Fibroblast of upper back skin (primary cell): ENCODE measurements around the gene AQR.
A peak's percentile ranks its signal among the peaks of the same experiment; 100 is the strongest.
"Not testable (repeated sequence)": the region's sequence is repeated elsewhere in the genome, so short reads cannot be mapped to it uniquely, and the experiment has no call there.

Experiments used
- DNase-seq: peaks from one replicate; pipeline ENCODE4 v3.0.0-alpha.2; 2013

Gene AQR

DNA sequence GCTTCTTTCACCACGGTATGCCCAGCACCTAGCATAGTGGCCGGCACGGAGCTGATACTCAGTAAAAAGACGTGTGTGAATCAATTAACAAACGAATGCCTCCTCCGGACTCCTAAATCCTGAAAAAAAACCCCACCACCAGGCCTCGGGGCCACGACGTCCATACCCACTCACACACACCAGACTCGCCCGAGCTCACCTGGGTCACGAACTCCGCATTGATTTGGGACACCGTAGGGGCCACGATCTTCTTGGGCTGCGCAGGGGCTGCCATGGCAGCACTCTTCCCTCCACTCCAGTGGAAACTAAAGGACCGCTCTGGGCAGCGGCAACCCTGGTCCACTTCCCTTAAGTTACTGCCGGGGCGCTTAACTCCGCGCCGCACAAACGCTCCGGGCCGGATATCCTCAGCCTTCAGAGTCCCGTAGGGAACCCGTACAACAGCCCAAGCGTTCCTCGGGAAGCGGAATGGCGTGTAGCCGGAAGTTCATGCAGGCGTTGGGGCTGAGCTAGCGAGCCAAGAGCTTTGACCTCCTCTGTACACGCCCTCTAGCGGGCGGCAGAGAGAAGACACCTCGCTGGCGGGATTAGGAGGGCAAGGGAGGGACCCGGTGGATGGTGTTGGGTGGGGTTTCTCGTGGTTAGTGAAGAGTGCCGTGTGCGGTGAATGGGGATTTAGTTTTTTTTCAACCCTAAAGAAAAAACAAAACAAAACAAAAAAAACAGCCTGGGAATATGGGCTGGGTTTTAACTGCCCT lies at the start of gene AQR:
Gene AQR (minus strand): TSS at position 403 of the 758 bp plus-strand sequence. CDS start 129 bp downstream, at position 274.
- peak; percentile 99 for DNase-seq

DNA sequence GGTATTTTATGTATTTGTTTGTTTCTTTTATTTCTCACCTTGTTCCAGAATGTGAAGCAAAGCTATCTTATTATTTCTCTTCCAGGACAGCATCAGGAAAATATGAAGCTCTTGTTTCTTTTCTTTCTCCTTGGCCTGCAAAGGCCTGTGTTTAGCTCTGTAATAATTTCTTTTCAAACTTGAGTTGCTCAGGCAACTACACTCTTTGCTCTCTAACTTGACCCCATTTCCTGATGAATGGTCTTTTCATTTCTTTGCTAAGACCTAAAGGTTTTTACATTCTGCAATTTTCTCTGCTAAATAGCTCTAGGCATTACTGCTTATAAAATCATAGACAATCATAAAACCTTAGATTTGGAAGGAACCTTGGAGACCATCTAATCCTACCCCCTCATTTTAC lies 44.7 kb upstream of the AQR start:
- DNase-seq: no peak

DNA sequence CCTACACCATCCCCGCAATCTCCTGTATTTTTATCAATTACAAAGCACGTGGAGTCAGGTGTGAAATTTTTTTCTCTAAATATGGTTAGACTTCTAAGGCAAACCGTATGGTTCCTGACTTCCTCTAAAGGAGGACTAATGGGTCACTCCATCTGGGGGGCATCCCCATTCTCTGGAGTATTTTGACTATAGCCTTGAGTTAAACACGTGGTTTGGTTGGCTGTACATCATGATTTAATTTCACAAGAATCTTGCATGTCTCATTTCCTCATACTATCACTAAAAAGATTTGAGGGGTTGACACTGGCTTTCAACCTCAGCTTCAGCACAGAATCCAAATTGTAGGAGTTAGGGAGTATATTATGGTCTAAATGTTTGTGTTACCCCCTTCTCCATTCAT lies 43.8 kb upstream of the AQR start:
- DNase-seq: peak; percentile 26

DNA sequence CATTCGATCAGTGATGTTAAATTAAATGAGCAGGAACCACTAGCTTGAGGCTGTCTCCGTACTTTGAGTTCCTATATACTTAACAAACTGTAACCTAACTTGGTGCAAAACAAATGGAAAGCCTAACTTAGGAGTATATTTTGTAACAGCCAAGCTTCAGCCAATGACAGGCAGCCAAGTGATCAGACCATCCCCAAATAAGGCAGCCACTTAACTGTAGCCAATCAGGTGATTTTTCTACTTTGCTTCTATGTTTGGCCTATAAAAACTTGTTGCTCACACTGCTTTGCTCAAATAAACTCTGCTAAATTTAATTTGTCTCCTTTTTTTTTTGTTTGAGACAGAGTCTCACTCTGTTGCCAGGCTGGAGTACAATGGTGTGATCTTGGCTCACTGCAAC lies 37.9 kb upstream of the AQR start:
- no peak for DNase-seq

DNA sequence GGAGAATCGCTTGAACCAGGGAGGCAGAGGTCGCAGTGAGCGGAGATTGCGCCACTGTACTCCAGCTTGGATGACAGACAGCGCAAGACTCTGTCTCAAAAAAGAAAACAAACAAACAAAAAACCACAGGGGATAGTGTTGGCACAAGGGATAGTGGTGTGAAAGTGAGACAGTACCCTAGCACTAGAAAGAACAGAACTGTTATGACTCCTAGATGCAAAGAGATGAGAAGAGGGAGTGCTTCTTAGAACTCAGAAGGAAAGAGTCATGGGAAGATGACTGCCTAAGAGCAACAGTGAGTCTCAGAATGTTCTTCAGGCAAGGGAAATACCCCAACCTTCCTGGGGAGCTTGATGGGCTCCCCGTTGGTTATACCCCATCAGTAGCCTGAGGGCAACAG lies 36.4 kb upstream of the AQR start:
- no peak for DNase-seq

DNA sequence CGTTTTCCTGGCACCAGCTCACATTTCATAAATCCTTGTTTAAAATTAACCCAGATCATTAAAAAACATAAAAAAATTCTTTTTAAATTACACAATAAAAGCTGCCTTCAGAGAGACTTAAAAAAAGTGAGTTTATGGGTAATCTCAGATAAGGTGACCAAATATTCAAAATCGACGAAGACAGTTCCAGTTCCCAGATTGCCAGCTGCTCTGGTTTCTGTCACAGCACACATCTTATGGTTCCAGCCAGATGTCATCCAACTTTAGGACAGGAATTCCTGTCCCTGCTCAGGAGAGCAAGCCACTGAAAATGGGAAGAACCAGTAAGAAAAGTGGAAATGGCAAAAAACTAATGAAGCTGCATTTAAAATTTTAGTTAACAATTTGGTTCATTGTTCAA lies 34.4 kb upstream of the AQR start:
- DNase-seq: no peak

DNA sequence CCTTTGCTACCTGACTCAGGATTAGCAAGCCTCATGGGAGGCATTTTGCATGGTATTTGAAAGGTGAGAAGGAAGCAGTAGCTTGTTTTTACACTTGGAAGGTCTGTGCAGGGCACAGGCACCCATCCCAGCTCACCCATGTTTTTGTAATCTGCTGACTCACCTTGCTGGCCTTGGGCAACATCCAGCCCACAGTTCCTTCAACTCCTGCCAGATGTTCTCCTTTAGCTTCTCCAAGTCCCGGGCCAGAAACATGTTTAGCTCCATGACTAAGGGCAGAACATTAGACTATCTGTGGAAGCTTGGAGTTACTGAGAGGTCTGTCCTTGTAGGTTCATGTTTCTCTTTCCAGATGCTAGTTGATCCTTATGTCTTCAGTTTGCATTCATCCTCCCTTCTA lies 31.0 kb upstream of the AQR start:
- DNase-seq: peak; percentile 73

DNA sequence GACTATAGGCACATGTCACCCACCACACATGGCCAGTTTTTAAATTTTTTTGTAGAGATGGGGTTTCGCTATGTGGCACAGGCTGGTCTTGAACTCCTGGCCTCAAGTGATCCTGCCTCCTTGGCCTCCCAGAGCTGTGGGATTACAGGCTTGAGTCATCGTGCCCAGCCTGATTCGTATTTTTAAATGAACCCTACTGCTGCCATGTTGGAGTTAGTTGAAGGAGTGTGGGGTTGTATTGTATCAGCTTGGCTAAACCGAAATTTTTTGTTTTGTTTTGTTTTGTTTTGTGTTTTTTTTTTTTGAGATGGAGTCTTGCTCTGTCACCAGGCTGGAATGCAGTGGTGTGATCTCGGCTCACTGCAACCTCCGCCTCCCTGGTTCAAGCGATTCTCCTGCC lies 30.4 kb upstream of the AQR start:
- no peak for DNase-seq

DNA sequence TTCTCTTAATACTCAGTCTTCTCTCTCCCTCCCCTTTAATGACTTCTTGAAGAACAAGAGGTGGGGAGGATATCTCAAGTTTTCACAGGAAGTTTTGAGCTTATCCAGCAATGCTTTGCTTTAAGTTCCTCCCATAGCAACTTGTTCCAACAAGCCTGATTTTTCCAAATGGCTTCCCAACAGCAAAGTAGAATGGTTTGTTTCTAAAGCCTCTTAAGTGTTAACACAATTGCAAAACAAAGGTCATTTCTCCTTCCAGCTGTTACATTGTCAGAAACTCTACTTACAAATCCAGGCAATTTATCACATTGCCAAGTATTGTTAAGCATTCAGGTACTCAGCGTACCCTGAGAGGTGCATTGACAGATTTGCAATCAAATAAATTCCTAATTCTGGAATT lies 25.4 kb upstream of the AQR start:
- no peak for DNase-seq

DNA sequence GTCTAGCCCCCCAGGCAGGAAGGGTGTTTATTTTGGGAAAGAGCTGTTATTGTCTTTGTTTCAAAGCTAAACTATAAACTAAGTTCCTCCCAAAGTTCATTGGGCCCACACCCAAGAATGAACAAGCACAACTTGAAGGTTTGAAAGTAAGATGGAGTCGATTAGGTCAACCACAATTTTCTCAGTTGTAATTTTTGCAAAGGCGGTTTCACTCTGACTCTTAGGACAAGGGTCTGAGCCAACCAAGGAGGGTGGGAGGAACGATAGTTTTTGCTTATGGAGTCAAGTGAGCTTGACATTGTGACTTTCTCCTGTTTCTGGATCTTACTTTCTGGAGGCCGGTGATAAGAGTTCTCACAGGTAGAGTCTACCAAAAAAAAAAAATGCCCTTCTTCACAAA lies 24.3 kb upstream of the AQR start:
- no peak for DNase-seq

DNA sequence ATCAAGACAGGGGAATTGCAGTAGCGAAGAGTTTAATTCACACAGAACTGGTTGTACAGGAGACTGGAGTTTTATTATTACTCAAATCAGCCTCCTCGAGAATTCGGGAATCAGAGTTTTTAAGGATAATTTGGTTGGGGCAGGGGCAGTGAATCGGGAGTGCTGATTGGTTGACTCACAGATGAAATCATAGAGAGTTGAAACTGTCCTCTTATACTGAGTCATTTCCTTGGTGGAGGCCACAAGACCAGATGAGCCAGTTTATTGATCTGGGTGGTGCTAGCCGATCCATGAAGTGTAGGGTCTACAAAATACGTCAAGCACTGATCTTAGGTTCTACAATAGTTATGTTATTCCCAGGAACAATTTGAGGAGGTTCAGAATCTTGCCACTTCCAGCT lies 23.9 kb upstream of the AQR start:
- no peak for DNase-seq

DNA sequence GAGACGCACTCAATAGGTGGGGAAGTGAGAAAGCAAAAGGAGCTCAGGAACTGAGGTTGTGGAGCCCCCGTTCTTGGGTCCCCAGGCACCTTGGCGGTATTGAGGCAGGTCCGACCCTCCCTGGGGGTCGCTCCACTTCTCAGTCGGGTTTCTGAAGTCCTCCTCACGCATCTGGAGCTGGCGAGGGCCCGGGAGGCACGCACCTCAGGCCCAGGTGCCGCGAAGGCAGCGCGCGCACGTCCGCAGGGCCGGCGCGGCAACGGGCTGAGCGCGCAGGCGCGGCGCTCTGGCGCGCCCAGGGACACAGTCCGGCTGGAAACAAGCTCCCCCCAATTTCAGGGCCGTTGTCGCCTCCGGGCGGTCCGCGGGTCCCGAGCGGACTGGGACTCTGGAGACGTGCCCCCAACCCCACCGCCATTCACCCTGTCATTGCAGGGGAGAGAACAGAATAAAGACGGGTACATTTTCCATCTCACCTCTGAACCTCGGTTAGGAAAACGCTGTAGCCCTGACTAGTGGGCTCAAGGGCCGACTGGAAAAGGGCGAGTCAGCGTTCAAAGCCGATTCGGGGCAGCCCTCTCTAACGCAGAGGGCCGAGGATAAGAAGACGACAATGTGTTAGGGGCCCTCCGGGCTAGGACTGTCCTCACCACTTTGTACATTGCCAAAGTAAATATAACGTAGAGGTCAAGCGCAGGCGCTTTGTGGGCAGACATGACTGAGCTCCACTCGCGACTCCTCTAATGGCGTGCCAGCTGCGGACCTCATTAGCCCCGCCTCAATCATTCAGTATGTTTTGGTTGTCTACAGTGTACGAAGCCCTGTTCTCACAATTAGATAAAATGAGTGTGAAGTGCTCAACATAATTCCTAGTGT lies 18.7 kb upstream of the AQR start, which contains the start of gene ZNF770:
Gene ZNF770 (minus strand): TSS at position 261 of the 876 bp plus-strand sequence. CDS start 4,853 bp downstream, outside the sequence.
- DNase-seq: peak; percentile 64

DNA sequence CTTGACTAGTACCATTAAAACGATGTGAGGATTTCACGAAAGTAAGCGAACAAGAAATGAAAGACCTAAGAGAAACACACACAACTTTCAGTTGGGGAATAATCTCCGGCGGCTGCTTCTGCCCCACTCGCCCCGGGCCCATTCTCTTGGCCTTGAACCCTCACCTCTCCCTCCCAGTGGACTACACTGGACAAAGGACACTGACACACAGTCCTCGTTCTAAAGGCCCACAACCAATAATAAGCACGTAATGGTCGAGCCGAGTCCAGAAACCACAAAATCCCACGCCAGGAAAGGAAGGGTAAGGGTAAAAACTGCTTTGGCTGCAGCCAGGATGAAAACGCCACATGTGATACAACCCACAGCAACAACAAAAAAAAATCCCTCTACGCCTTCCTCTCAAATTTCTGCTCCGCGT lies 18.1 kb upstream of the AQR start:
- DNase-seq: no peak

DNA sequence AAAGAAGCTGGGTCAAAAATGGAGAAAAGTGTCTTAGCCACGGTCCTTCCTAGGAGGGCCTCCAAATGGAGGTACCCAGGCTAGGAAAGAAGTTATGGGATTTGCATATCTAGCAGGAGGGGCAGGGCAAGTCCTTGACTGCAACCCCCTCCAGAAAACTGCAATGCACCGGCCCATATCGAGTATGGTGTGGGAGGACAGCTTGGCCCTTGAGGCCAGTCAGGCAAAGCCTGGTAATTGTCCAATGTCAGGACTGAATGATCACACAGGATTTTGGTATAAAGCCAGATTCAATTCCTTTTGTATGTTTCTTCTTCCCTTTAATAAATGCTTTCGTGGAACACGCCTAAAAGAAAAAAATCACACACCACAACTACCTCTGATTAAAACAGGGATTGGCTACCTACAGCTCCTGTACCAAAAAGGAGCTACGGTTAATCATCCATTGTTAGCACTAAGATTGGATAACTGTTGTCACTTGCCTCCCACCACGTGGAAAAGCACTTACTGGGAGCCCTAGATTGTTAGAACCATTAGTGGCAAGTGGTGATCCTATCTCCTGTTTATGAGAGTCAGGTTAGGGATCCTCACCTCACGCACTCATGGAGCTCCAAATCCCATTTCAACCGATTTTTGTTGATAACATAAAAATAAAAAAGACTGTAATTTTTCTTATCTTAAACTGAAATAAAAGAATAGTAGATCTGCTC lies 17.4 kb upstream of the AQR start:
- DNase-seq: no peak

DNA sequence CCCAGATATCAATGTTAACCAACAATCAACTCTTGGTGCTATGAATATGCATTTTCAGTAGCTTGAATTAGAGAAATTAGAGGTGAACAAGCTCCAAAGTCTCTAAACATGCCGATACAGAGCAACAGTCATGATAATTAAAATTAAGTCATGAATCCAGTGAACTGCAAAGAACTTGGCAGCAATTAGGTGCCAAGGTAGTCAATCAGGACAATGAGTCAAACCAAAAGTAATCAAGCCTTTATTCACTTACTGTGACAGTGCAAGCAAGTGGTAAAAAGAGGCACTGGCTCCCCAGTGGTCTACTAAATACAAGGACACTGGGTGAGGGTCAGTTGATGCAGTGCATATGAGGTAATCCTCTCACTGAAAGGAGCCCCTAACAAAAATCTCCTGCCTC lies 16.8 kb upstream of the AQR start:
- DNase-seq: no peak

DNA sequence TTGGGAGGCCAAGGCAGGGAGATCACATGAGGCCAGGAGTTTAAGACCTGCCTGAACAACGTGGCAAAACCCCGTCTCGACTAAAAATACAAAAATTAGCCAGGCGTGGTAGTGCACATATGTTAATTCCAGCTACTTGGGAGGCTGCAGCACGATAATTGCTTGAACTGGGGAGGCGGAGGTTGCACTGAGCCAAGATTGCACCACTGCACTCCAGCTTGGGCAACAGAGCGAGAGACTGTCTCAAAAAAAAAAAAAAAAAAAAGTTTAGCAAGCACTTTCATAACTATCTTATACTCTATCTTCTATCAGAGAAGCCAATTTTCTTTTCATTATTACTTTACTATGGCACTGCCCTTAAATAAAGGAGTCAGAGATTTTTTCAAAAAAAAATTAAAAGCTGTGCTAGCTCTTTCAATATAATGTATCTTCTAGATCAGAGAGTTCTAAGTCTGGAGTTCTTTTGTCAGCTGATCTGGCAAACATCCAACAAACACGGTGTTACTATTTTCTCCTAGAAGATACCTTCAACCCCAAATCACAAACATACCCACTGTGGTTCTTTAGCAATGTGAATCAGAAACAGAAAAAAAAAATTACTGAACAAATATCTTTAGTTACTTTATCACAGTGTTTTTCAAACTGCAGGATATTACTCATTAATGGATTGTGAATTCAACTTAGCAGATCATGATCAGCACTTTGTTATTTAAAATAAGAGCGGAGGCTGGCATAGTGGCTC lies 15.5 kb upstream of the AQR start:
- DNase-seq: no peak

DNA sequence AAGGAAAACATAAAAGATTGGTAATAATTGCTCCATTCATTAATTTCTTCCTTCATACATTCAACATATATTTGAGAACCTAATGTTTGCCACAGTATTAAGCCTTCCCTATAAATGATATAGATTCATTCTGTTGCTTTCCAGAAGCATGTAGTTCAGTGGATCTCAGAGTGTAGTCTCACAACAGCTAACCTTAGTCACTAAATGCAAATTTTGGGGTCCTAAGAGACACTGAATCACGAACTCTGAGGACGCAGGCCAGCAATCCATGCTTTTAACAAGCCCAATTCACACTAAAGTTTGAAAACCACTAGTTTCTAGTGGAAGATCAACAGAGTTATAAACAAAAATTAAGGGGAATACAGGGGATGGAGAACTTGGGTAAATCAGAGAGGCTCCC lies 7.2 kb upstream of the AQR start:
- no peak for DNase-seq

DNA sequence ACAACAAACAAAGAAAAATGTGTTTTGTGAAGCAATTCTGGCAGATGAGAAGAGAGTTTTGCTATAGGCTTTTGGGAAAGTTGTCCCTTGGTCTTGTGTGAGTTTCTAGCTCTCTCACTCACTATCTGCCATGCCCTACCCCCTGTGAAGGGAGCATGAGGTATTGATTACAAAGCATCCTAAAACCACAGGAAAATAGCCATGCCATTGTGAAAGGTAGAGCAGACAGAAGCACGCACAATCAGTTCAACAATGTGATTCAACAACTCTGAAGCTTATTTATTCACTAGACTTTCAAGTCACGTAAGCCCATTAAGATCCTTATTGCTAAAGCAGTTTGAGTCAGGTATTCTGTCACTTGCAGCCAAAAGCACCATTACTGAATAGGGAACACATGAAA lies 6.5 kb upstream of the AQR start:
- no peak for DNase-seq

DNA sequence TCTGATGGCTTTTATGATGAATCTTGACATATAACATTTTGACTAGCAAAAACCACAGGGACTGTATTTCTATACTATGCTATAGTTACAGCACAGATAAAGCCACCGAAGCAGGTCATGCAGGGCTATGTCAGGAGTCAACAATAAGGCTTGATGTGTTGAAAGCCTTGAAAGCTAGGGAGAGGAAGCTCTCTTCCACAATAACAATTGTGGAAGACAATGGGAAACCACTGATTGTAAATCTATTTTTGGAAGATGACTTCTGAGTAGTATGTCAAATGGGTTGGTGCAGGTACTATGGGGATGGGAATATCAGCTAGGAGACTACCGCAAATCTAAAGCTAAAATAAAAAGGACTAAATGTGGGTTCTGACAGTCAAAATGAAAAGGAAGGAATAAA lies 4.0 kb upstream of the AQR start:
- DNase-seq: no peak

DNA sequence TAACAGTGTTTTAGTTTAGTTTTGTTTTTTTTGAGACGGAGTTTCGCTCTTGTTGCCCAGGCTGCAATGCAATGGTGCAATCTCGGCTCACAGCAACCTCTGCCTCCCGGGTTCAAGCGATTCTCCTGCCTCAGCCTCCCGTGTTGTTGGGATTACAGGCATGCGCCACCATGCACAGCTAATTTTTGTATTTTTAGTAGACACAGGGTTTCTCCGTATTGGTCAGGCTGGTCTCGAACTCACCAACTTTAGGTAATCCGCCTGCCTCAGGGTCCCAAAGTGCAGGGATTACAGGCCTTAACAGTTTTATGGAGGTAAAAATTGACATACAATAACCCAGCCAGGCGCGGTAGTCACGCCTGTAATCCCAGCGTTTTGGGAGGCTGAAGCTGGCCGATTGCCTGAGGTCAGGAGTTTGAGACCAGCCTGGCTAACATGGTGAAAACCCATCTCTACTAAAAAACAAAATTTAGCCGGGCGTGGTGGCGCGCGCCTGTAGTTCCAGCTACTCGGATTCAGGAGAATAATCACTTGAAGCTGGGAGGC lies 629 bp upstream of the AQR start:
- DNase-seq: not testable (repeated sequence)

DNA sequence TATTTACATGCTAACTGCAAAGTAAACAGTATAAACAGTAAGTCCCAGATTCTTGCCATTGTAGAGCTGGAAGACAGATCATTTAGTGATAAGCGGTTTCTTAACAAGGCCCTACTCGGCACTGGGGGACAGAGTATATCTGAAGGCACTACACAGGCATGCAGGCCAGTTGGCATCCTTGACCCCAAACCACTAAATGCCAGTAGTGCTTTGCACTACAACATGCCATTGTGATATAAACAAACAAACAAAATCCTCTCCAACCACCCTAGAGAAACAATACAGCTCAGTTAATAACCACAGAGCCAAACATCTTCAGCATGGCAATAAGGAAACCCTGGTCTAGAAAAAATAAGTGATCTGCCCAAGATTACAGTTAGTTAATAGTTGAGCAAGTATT lies 5.3 kb downstream of the AQR start:
- DNase-seq: no peak

DNA sequence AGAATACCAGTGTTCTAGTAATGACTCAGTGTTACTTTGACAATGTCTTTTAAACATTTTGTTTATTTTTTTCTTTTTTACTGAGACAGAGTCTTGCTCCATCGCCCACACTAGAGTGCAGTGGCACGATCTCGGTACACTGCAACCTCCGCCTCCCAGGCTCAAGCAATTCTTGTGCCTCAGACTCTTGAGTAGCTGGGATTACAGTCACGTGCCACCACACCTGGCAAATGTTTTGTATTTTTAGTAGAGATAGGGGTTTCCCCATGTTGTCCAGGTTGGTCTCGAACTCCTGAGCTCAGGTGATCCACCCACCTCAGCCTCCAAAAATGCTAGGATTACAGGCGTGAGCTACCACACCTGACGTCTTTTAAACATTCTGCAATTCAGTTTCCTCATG lies 15.7 kb downstream of the AQR start:
- no peak for DNase-seq

DNA sequence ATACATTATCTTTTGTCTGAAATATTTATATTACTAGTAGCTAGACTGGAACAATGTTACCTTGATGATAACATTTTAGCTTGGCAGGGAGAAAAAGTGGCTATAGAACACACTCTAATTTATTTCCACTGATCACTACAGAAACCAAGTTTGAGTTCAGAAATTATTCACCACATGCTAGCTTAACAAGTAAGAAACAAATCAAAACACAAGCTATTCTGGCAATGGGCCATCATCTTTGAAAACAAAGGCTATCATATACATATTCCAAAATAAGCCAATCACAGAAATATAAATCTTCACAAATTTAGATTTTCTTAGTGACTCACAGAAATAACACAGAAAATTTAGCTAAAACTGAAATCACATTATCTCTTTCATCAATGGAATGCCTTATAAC lies 17.1 kb downstream of the AQR start:
- no peak for DNase-seq
